ENCODE results near the gene TUSC2.

TUSC2 gene

GRCh38 chr3:50327943-50328691 is at the start of gene TUSC2:
Gene TUSC2, minus strand, starts transcription at chr3:50328223. Its CDS starts 124 bp downstream, at chr3:50328099.
- DNase-seq: peak; percentile 92

- no peak for DNase-seq
Measured at GRCh38 chr3:50375258-50375931, 47.4 kb upstream of the TUSC2 start.

GRCh38 chr3:50374363-50375257 is 46.6 kb upstream of the TUSC2 start:
- DNase-seq: no peak

- DNase-seq: no peak
Measured at GRCh38 chr3:50373146-50374051, 45.4 kb upstream of the TUSC2 start.

GRCh38 chr3:50372349-50372748 is 44.3 kb upstream of the TUSC2 start:
- no peak for DNase-seq

- DNase-seq: no peak
Measured at GRCh38 chr3:50371133-50371685, 43.2 kb upstream of the TUSC2 start.

- DNase-seq: no peak
Measured at GRCh38 chr3:50370594-50370993, 42.6 kb upstream of the TUSC2 start.

GRCh38 chr3:50369012-50369670 is 41.1 kb upstream of the TUSC2 start:
- DNase-seq: no peak

GRCh38 chr3:50365842-50366220 is 37.8 kb upstream of the TUSC2 start:
- no peak for DNase-seq

GRCh38 chr3:50365080-50365841 is 37.2 kb upstream of the TUSC2 start:
- peak; percentile 85 to 94 for DNase-seq

- no peak for DNase-seq
Measured at GRCh38 chr3:50364573-50365079, 36.6 kb upstream of the TUSC2 start.

GRCh38 chr3:50359760-50360110 is 31.7 kb upstream of the TUSC2 start:
- DNase-seq: no peak

- peak; percentile 87 for DNase-seq
Measured at GRCh38 chr3:50358911-50359759, 31.1 kb upstream of the TUSC2 start, which contains the start of gene TMEM115. Gene TMEM115, minus strand, starts transcription at chr3:50359521. Its CDS starts 458 bp downstream, at chr3:50359063.

- DNase-seq: no peak
Measured at GRCh38 chr3:50358355-50358910, 30.4 kb upstream of the TUSC2 start.

GRCh38 chr3:50357481-50357880 is 29.5 kb upstream of the TUSC2 start:
- DNase-seq: no peak

GRCh38 chr3:50356553-50356952 is 28.5 kb upstream of the TUSC2 start:
- DNase-seq: no peak

GRCh38 chr3:50355829-50356552 is 28.0 kb upstream of the TUSC2 start:
- no peak for DNase-seq

- no peak for DNase-seq
Measured at GRCh38 chr3:50354850-50355249, 26.8 kb upstream of the TUSC2 start.

All from stimulated activated CD4-positive, alpha-beta T cell treated with anti-CD3 and anti-CD28 coated beads, Interleukin-2, amount 100 ng/mL, for 48 hours (primary cell).